GM19452 (cell line): ENCODE data around the gene TSPAN5.
"Not testable (repeated sequence)": the region's sequence is repeated elsewhere in the genome, so short reads cannot be mapped to it uniquely, and the experiment has no call there.

Experiments used
- ATAC-seq: cut with Tn5 transposase; IDR thresholded peaks from one replicate; pipeline ENCODE4 v1.9.1; 2021; ENCODE audit not compliant: unreplicated experiment

Gene TSPAN5

GRCh38 chr4:98558471-98559169 lies 99.8 kb downstream of the TSPAN5 start:
- no peak for ATAC-seq

- no peak for ATAC-seq
Observed at GRCh38 chr4:98557194-98557892, 101.1 kb downstream of the TSPAN5 start.

DNA sequence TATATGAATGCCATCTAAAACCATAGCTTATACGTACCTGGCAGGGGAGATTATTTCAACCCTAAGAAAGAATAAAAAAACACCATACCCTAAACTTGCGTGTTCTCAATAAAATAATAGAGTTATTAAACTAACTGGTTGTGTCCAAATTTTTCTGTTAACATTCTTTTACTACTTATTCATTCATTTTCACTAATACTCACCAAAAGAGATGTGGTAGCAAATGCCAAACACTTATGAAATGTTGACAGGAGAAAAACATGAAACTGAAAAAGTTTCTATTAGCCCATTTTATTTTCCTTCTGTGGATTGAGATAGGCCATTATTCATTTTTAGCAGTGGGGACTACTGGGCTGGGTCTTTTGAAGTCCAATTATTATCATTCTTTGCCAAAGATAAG lies 102.0 kb downstream of the TSPAN5 start:
- no peak for ATAC-seq

GRCh38 chr4:98555798-98556445 lies 102.5 kb downstream of the TSPAN5 start:
- ATAC-seq: no peak

DNA sequence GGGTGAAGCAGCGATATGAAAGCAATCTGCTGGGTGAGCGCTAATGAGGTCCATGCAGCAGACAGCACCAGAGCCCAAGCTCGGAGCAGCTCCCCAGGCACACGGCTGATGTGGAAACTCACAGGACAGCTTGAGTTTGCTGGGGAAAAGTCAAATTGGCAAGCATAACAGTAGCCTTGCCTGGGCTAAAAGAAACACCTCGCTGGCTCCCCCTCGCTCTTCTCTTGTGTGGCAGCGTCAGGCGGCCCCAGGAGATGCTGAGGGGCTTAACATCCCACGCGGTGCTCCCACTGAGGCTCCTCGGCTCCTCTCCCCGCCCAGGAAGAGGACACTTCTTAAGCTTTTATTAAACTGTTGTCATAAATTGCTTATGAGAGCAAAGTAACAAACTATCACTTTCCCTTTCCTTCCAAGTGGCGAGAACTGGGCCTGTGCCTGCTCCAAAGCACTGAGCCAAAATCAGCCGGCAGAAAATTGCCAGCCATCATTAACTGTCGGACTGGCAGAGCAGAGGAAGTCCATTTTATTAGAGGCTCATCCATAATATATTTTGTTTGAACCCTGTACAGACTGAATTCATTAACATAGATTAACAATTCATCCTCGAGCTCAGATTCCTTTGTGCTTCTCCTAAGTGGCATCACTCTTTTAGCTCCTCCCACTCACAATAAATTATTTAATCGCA lies 111.4 kb downstream of the TSPAN5 start:
- no peak for ATAC-seq

GRCh38 chr4:98544818-98545414 lies 113.5 kb downstream of the TSPAN5 start:
- ATAC-seq: no peak

DNA sequence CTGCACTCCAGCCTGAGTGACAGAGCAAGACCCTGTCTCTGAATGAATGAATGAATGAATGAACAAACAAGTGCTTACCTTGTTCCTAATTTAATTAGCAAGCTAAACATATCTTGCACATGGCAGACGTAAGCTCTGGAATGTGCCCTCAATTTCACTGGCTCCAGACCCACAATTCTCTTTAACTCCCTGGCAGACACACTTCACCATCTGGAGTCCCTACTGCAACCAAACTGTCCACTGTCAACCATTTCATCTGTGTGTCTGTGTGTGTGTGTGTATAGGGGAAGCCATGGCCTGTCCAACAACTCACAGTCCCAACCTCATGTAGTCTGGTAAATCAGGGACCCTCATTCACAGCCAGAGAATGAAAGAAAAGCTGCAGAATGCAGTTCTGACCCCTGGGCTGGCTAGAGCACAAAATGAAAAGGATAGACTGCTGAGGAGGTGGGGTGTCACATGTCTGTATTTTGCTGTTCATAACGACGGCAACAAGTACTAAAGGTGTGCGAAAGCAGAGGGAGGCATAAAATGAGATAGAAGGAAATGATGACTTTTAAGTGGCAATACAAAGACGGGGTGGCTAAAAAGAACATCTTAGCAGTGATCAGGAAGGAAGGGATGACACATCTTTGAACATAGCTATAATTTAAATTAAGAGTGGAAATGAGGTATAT lies 114.1 kb downstream of the TSPAN5 start:
- no peak for ATAC-seq

DNA sequence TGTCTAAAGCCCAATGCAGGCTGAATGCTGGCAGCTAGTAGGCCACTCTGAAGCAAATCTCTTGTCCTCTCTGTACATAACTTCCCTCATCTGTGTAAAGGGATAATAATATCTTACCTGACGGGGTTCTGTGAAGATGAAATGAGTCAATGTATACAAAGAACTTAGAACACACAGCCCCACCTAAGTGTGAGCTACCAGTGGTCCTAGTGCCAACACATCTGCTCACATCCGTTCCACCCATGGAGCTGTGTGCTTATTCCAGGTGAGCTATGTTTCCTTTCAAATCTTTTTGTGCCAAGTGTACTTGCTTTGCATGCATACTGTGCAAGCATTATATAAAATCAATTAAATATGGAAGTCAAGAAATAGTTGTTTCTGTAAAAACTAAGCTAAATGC lies 116.4 kb downstream of the TSPAN5 start:
- ATAC-seq: no peak

DNA sequence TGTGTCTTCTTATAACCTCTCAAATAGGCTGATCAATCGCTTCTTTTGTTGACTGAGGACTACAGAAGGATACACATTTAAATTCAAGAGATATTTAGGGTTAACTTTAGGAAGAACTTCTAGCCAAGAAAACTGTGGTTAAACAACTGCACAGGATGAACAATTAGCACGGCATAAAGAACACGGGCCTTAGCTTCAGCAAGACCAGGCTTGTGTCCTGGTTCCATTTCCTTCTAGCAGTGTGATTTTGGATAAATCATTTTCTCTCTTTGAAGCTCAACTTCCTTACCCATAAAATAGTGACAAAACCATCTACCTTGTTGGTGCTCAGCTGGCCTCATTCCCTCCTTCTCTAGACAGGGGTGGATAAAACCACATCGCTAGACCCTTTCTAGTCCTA lies 117.6 kb downstream of the TSPAN5 start:
- no peak for ATAC-seq

DNA sequence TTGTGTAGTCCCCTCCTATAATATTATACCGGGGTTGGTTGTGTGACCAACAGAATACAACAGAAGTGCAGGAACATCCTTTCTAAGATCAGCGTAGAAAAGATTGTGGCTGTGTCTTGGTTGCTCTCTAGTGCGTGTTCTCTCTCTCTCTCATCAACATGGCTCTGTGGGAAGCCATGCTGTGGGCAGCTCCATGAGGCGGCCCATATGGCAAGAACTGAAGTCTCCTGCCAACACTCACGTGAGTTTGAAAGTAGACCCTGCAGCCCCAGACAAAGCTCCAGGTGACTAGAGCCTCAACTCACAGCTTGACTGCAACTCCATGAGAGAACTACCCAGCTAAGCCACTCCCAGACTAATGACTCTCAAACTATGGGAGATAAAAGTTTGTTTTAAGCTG lies 118.7 kb downstream of the TSPAN5 start:
- ATAC-seq: no peak

DNA sequence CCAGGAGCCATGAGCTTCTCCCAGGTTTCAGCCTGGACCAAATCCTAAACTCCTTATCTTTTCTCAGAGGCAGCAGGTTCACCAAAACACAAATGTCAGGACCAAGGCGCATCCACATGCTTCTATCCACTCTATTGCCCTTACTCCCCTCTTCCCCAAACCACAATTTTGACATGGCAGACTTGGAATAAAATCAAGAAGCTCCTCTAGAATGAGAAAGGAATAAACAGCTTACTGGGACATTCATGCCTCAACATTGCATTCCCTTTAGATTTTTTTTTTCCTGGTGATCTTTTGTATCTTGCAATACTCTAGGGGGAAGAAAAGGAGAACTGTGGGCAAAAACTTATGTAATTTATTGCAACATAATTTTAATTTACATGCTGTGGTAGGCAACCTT lies 119.1 kb downstream of the TSPAN5 start:
- no peak for ATAC-seq

- ATAC-seq: no peak
Observed at GRCh38 chr4:98536631-98537030, 121.8 kb downstream of the TSPAN5 start.

DNA sequence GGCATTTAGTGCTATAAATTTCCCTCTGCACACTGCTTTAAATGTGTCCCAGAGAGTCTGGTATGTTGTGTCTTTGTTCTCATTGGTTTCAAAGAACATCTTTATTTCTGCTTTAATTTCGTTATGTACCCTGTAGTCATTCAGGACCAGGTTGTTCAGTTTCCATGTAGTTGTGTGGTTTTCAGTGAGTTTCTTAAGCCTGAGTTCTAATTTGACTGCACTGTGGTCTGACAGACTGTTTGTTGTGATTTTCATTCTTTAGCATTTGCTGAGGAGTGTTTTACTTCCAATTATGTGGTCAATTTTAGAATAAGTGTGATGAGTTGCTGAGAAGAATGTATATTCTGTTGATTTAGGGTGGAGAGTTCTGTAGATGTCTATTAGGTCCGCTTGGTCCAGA lies 124.3 kb downstream of the TSPAN5 start:
- ATAC-seq: not testable (repeated sequence)

DNA sequence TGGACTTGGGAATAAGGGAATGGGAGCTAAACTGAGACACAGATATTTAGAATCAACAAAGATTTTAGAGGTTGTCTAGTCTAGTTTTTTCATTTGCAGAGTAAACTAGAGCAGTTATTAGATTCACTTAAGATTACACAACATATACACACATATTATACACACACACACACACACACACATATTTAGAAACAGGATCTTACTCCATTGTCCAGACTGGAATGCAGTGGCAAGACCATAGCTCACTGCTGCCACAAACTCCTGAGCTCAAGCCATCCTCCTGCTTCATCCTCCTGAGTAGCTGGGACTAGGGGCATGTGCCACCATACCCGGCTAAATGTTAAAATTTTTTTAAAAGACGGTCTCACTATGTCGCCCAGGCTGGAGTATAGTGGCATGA lies 127.8 kb downstream of the TSPAN5 start:
- no peak for ATAC-seq

DNA sequence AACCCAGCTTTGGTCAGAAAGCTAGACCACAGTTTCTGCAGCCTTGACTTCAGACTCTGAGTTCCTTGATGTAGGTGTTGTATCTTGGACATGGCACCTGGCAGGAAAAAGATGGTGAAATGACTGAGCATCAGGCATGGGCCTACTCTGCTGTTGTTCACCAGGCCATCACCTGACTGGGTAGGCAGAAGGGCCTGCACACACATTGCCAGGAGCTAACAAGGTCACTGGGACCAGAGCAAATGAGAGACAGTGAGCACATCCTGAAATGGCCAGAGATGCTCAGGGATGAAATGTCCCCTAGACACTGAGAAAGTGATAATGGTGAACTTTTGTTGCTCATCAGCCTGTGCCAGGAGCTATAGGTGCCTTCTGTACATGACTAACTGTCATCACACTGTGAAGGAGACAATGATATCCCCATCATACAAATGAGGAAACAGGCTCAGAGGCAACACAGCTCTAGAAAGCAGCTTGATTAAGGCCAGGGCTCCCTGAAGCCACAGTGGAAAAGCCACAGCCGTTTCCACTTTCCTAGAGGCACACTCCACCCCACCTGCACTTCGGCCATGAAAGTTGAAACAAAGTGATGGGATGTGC lies 128.3 kb downstream of the TSPAN5 start:
- ATAC-seq: no peak

DNA sequence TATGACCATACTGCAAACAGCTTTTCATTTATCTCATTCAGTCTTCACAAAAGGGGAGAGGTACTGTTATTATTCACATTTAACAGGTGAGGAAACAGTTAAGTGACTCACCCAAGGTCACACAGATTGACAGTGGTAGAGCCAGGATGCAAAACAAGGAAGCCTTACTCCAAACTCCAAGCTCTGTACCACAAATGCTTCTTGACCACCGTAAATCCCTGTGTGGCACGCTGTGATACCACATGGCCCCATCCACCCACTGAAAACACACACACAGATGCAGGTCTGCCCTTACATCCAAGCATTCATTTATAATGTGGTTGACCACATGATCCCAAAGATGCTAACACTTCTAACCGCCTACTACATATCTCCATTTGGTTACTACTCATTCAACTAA lies 129.5 kb downstream of the TSPAN5 start:
- no peak for ATAC-seq

DNA sequence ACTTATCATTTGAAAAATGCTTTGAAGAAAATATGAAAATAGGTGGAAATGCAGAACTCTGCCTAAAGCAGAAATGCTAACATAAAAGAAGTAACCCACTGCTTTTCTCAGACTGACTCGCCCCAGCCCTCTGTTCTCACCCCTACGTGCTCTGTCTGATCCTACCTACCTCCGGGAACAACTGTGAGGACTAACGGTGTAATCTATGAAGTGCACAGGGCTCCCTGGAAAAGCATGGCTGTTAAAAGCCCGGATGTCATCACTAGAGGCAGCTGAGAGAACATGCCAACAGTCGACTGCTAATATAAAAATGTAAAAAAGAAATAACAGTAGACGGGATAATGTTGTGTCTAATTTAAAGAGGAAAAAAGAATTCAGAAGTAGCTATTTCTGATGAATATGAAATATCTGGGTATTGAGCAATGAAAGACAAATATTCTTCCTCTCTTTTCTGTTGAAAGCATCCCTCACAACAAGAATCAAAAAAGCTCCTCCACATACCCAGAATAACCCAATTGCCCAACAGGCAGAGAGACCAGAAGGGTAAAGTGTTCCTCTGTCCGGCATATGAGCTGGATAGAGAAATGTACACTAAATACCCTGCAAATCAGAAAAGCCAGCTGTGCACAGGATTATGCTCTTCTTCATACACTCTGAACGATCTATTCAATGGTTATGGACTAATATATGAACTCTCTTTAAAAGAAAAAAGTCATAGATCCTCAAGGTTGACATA lies 130.7 kb downstream of the TSPAN5 start:
- ATAC-seq: no peak

DNA sequence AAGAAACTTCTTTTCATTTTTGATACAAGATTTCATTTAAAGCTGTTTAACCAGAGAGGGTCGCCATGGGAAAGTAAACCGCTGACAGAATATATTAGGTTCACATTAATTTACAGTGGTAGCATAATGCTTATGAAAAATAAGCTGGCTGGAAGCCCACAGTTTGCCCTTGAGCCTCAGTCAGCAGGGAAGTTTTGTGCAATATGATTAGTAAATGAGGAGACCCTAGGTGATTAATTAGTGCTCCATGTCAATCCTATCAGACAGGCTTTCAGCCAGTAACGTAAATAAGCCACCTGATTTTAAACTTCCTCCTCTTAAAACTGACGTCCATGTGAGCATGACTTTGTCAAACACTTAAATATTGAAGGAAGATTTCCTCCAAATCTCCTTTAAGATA lies 134.2 kb downstream of the TSPAN5 start:
- ATAC-seq: no peak

- ATAC-seq: no peak
Observed at GRCh38 chr4:98522636-98523395, 135.6 kb downstream of the TSPAN5 start.
